ENCODE measurements around the gene OR52N5. TPM values are rescaled to one million over a fixed set of nuclear protein-coding genes. Genes with fewer than 3 reads are reported as not detected.

The OR52N5 gene
- polyA plus RNA-seq, 1 donor (not counting 4 experiments of a cell fraction or from before 2014, with no cell fraction given) = not detected

DNA sequence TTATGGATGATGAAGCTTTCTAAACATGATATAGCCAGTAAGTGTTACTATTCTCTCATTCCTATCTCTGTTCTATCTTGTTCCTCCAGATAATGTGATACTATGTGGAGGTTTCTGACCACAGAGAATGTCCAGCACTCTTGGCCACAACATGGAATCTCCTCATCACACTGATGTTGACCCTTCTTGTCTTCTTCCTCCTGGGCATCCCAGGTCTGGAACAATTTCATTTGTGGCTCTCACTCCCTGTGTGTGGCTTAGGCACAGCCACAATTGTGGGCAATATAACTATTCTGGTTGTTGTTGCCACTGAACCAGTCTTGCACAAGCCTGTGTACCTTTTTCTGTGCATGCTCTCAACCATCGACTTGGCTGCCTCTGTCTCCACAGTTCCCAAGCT, 56.8 kb downstream of the OR52N5 start:
- Histone ChIP-seq H3K4me3 (ENCODE audit: control insufficient read depth in 2 of 3, extremely low read depth in 1 of 3, insufficient read depth in 2 of 3, low read depth in 1 of 3, low read length in 3 of 3) (no peak overlapping the region), H3K79me2 (ENCODE audit: control insufficient read depth, insufficient read depth, low read length) (no peaks in the 10 kb centered on the region), H3K9me1 (ENCODE audit: control insufficient read depth, extremely low read depth, insufficient read depth, low read length) (no peaks in the 10 kb centered on the region), H3K9ac (ENCODE audit: control insufficient read depth, extremely low read depth, insufficient read depth, low read length) (no peak overlapping the region), H4K20me1 (ENCODE audit: control insufficient read depth, extremely low read depth, insufficient read depth, low read length) (no peaks in the 10 kb centered on the region), H3K27me3 (ENCODE audit: control insufficient read depth, extremely low read depth, insufficient read depth, low read length) (no peaks in the 10 kb centered on the region), H3K36me3 (ENCODE audit: control insufficient read depth in 2 of 2, extremely low read depth in 1 of 2, insufficient read depth in 2 of 2, low read length in 2 of 2) (no peaks in the 10 kb centered on the region), H3K27ac (ENCODE audit: control insufficient read depth, insufficient read depth, low read length) (no peak overlapping the region), H3K9me3 (ENCODE audit: control insufficient read depth, low read depth, low read length) (no peaks in the 10 kb centered on the region), H3K4me2 (ENCODE audit: control insufficient read depth, extremely low read depth, insufficient read depth, low read depth, low read length) (no peak overlapping the region), H2AFZ (ENCODE audit: control insufficient read depth, low read length) (no peak overlapping the region), H3K4me1 (ENCODE audit: control insufficient read depth, extremely low read depth, insufficient read depth, low read length) (no peaks in the 10 kb centered on the region)
- TF ChIP-seq EZH2 (IDR thresholded peaks at IDR 0.05; ENCODE audit: low read length) = no peak
- no peak for TF ChIP-seq CTCF (optimal IDR thresholded peaks at IDR 0.05 in 1 of 3, IDR thresholded peaks at IDR 0.05 in 1 of 3, conservative IDR thresholded peaks at IDR 0.05 in 1 of 3; ENCODE audit: extremely low read depth in 1 of 3, insufficient read depth in 2 of 3, low read length in 3 of 3)
- FAIRE-seq (no peak), DNase-seq (ENCODE audit: low read depth, low spot score) (no peak)
- dilution Hi-C loops (cut with MboI; ENCODE audit: extremely low pct_ligation_motif_present, low sequenced_read_pairs) = no loop called here

Other genes starting within 250 kb of the OR52N5 start
- 0.15 TPM in 1 of 3 replicates, not detected in the others for gene OR52H1, start 234.8 kb downstream of the OR52N5 start, polyA plus RNA-seq
- not detected in 3 replicates for gene OR52B6, start 202.5 kb downstream of the OR52N5 start, polyA plus RNA-seq
- gene TRIM6, start 186.7 kb downstream of the OR52N5 start, polyA plus RNA-seq = 3.9 to 5.2 TPM (median 4.5 TPM) in 3 replicates
- gene TRIM34, start 158.4 kb downstream of the OR52N5 start, polyA plus RNA-seq = 13.7 to 20.5 TPM (median 15.8 TPM) in 3 replicates
- 23.2 to 34.6 TPM (median 26.3 TPM) in 3 replicates for gene TRIM5, start 98.3 kb downstream of the OR52N5 start, polyA plus RNA-seq
- gene TRIM22, start 93.6 kb downstream of the OR52N5 start, polyA plus RNA-seq = 86.0 to 119 TPM (median 117 TPM) in 3 replicates
- 0.04 TPM in 1 of 3 replicates, not detected in the others for gene OR56B1, start 46.9 kb downstream of the OR52N5 start, polyA plus RNA-seq
- gene OR52N4, start 29.1 kb downstream of the OR52N5 start, polyA plus RNA-seq = 0.23 TPM in 1 of 3 replicates, not detected in the others
- gene OR52N1, start 7.9 kb upstream of the OR52N5 start, polyA plus RNA-seq = not detected in 3 replicates
- not detected in 3 replicates for gene OR52N2, start 25.6 kb upstream of the OR52N5 start, polyA plus RNA-seq
- gene OR52E6, start 58.5 kb upstream of the OR52N5 start, polyA plus RNA-seq = not detected in 3 replicates
- not detected in 3 replicates for gene OR52E8, start 74.3 kb upstream of the OR52N5 start, polyA plus RNA-seq
- gene OR52E4, start 97.3 kb upstream of the OR52N5 start, polyA plus RNA-seq = not detected in 3 replicates
- not detected in 3 replicates for gene OR52E5, start 109.9 kb upstream of the OR52N5 start, polyA plus RNA-seq
- not detected in 3 replicates for gene OR56A3, start 158.9 kb upstream of the OR52N5 start, polyA plus RNA-seq
- gene OR56A5, start 185.1 kb upstream of the OR52N5 start, polyA plus RNA-seq = not detected in 3 replicates
- not detected in 3 replicates for gene OR52L1, start 203.6 kb upstream of the OR52N5 start, polyA plus RNA-seq
- not detected in 3 replicates for gene OR56A4, start 223.6 kb upstream of the OR52N5 start, polyA plus RNA-seq
- not detected in 3 replicates for gene OR56A1, start 247.4 kb upstream of the OR52N5 start, polyA plus RNA-seq

Data from keratinocyte (primary cell).